OCI-LY3 (cell line): ENCODE data around the gene SPP2.

Source experiments
- H2AFZ ChIP-seq: fragments of 200-600, 300-600 bp; shearing (Covaris generic); 2 replicates; pipeline ENCODE4 v1.6.0; 2014; ENCODE audit warnings: antibody characterized with exemption, low read depth, low read length
- H3K27ac ChIP-seq: fragments of 200-600, 300-600 bp; sonication (generic); 2 replicates; pipeline ENCODE4 v1.5.1; 2014; ENCODE audit warnings: mild to moderate bottlenecking, low read length, moderate library complexity, mixed read lengths
- H3K27me3 ChIP-seq: fragments of 200-600, 300-600 bp; sonication (generic); 2 replicates; pipeline ENCODE4 v1.6.1; 2014; ENCODE audit warnings: low read depth, low read length, mixed read lengths
- H3K36me3 ChIP-seq: fragments of 200-600, 300-600 bp; sonication (generic); replicated peaks from 2 replicates; pipeline ENCODE3; 2014; ENCODE audit warnings: low read depth, low read length, mixed read lengths
- H3K4me1 ChIP-seq: fragments of 300-600, 200-600 bp; sonication (generic); 2 replicates; pipeline ENCODE4 v1.6.1; 2014; ENCODE audit warnings: low read length, mixed read lengths
- H3K4me2 ChIP-seq: fragments of 200-600, 300-600 bp; sonication (generic); 2 replicates; pipeline ENCODE4 v1.6.1; 2014; ENCODE audit warnings: low read length, mixed read lengths
- H3K4me3 ChIP-seq: fragments of 300-600, 200-600 bp; sonication (generic); 2 replicates; pipeline ENCODE4 v1.5.1; 2014; ENCODE audit warnings: antibody characterized with exemption, mild to moderate bottlenecking, low read length, moderate library complexity
- H3K79me2 ChIP-seq: fragments of 300-600, 200-600 bp; shearing (Covaris generic); 2 replicates; pipeline ENCODE4 v1.6.1; 2014; ENCODE audit warnings: mild to moderate bottlenecking, low read length, mixed read lengths
- H3K9ac ChIP-seq: fragments of 300-600, 200-600 bp; shearing (Covaris generic); 2 replicates; pipeline ENCODE4 v1.6.0; 2014; ENCODE audit warnings: mild to moderate bottlenecking, low read length, moderate library complexity
- H3K9me3 ChIP-seq: fragments of 200-600, 300-600 bp; shearing (Covaris generic); 2 replicates; pipeline ENCODE4 v1.6.1; 2014; ENCODE audit warnings: low read length, mixed read lengths; ENCODE audit not compliant: insufficient read depth
- H4K20me1 ChIP-seq: fragments of 200-600, 300-600 bp; sonication (generic); 2 replicates; pipeline ENCODE4 v1.6.1; 2016; ENCODE audit warnings: low read length, mixed read lengths; ENCODE audit not compliant: insufficient read depth
- EZH2phosphoT487 ChIP-seq: fragments of 200-600 bp; shearing (Covaris generic); IDR thresholded peaks from 2 replicates; pipeline ENCODE4 v1.6.1; 2018; ENCODE audit warnings: antibody characterized with exemption, mixed run types, low read depth
- TF ChIP-seq, protein P1 (sequence below): fragments of 200-600, 300-600 bp; sonication (generic); IDR thresholded peaks from 2 replicates; pipeline ENCODE4 v1.5.1; 2014; ENCODE audit warnings: antibody characterized with exemption, low read length, low read depth

SPP2 gene

DNA sequence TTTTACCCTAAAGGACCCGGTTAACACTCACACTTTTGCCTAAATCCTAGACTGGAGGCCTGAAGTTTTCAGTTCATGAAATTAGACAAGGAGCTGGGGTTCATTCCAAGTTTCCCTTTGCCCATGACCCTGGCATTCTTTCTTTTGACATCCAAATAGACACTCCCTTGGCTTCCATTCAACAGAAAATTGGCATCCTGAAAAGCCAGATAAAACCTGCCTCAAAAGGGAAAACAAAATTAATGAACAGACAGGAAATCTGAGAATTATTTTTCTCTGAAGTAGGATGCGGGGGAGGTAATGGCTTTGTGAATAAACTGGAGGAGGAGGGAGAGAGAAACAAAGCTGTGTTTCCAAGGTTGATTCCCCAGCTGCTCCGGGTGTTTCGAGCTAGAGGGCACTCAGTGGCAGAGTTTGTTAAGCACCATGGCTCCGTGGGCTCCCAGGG, 41.0 kb downstream of the SPP2 start:
- no peaks in the 10 kb centered on the region for H3K4me1 ChIP-seq

DNA sequence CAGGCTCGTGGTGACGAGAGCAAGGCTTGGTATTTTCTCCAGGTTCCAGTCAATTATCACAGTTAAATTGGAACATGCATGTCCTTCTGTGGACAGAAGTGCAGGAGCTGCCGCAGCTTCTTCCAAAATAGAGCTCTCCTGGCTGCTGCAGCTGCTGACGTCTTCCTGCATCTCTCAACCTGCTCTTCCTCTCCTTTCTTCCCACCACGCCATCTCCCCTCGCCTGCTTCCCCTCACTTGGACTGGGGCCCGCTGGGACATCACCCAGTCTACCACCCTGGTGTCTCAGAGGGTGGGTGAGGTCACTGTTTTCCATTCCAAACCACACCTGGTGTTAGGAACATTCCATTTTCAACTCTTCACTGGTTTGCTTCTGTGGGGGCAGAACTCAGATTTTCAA, 41.4 kb downstream of the SPP2 start:
- no peaks in the 10 kb centered on the region for H3K79me2 ChIP-seq
- H3K9ac ChIP-seq, result no peak overlapping the region
- H3K27me3 ChIP-seq, result peaks cover 6% of the 10 kb centered on the region; the same call in 1 of the 2 replicates
- no peak for TF ChIP-seq EZH2phosphoT487
- TF ChIP-seq, protein P1, sequence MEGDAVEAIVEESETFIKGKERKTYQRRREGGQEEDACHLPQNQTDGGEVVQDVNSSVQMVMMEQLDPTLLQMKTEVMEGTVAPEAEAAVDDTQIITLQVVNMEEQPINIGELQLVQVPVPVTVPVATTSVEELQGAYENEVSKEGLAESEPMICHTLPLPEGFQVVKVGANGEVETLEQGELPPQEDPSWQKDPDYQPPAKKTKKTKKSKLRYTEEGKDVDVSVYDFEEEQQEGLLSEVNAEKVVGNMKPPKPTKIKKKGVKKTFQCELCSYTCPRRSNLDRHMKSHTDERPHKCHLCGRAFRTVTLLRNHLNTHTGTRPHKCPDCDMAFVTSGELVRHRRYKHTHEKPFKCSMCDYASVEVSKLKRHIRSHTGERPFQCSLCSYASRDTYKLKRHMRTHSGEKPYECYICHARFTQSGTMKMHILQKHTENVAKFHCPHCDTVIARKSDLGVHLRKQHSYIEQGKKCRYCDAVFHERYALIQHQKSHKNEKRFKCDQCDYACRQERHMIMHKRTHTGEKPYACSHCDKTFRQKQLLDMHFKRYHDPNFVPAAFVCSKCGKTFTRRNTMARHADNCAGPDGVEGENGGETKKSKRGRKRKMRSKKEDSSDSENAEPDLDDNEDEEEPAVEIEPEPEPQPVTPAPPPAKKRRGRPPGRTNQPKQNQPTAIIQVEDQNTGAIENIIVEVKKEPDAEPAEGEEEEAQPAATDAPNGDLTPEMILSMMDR, result no peak
- no peaks in the 10 kb centered on the region for H3K4me1 ChIP-seq
- no peak overlapping the region for H3K4me3 ChIP-seq
- H3K9me3 ChIP-seq, result no peaks in the 10 kb centered on the region
- H2AFZ ChIP-seq, result no peak overlapping the region
- H3K4me2 ChIP-seq, result no peak overlapping the region
- H3K27ac ChIP-seq, result no peak overlapping the region
- H4K20me1 ChIP-seq, result no peaks in the 10 kb centered on the region
- H3K36me3 ChIP-seq, result no peaks in the 10 kb centered on the region

More for the DNA sequence above, 41.0 kb downstream of the SPP2 start:
- Histone ChIP-seq H3K36me3 (no peaks in the 10 kb centered on the region), H2AFZ (no peak overlapping the region), H4K20me1 (no peaks in the 10 kb centered on the region), H3K27ac (no peak overlapping the region), H3K4me2 (no peak overlapping the region), H3K27me3 (peaks cover 6% of the 10 kb centered on the region; the same call in 1 of the 2 replicates), H3K9me3 (no peaks in the 10 kb centered on the region), H3K4me3 (no peak overlapping the region), H3K9ac (no peak overlapping the region), H3K79me2 (no peaks in the 10 kb centered on the region)
- TF ChIP-seq EZH2phosphoT487, result no peak
- TF ChIP-seq, protein P1, result no peak

DNA sequence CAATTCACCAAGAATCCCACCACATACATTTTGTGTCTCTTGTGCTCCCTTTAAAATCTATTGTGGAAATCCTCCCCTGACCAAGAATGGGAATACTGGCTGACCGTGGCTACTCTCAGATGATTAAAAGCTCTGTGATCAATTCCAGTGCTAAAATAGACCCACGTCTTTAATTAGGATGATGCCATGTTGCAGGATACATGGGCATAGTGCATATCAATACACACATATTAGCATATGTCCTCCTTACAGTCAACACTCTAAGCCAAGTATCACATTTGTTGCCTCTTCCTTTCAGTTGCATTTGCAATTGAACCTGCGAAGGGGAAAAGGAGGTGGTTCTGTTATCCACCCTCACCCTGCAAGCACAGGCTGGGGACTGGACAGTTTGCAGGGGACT, 41.8 kb downstream of the SPP2 start:
- Histone ChIP-seq H2AFZ (no peak overlapping the region), H3K79me2 (no peaks in the 10 kb centered on the region), H3K36me3 (no peaks in the 10 kb centered on the region), H3K4me3 (no peak overlapping the region), H4K20me1 (0 out of 2 replicates have a peak, but pooled peaks cover 2% of the 10 kb centered on the region), H3K4me2 (no peak overlapping the region), H3K9me3 (no peaks in the 10 kb centered on the region), H3K27ac (no peak overlapping the region), H3K4me1 (no peaks in the 10 kb centered on the region), H3K9ac (no peak overlapping the region), H3K27me3 (peaks cover 6% of the 10 kb centered on the region; the same call in 1 of the 2 replicates)
- TF ChIP-seq, protein P1, result no peak
- no peak for TF ChIP-seq EZH2phosphoT487

DNA sequence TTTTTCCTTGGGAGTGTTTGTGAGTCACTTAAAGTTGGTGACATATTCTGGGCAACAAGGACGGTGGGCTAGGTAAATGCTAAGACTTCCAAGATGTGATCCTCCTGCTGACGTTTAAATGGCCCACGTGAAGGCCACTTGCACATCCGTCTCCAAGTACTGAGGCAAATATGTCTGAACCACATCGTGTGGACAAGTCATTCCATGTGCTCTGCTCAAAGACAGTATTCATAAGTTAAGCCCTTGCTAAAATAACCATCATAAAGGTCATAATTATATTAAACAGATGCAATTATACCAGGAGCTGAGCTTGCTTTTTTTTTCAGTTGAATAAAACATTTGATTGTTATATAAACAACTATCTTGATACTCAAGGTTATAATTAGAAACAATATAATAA, 44.8 kb downstream of the SPP2 start:
- H4K20me1 ChIP-seq, result 0 out of 2 replicates have a peak, but pooled peaks cover 2% of the 10 kb centered on the region
- no peak overlapping the region for H3K4me2 ChIP-seq
- H3K27ac ChIP-seq, result no peak overlapping the region
- peaks cover 14% of the 10 kb centered on the region for H3K27me3 ChIP-seq
- H3K79me2 ChIP-seq, result no peaks in the 10 kb centered on the region
- H3K9ac ChIP-seq, result no peak overlapping the region
- peaks cover 12% of the 10 kb centered on the region for H3K4me1 ChIP-seq
- H3K36me3 ChIP-seq, result no peaks in the 10 kb centered on the region
- no peak for TF ChIP-seq EZH2phosphoT487
- TF ChIP-seq, protein P1, result no peak
- no peak overlapping the region for H2AFZ ChIP-seq
- H3K9me3 ChIP-seq, result no peaks in the 10 kb centered on the region
- H3K4me3 ChIP-seq, result no peak overlapping the region
